Fibroblast of lung (primary cell): ENCODE data around the gene AAMP. TPM values are rescaled to one million over a fixed set of nuclear protein-coding genes. Genes with fewer than 3 reads are reported as not detected.

Experiments
- DNase-seq, 2 donors: peaks; one replicate each; pipeline versions ENCODE4 v3.0.0 to v3.0.0-alpha.2; 2010; ENCODE audit warnings: low read depth in 2 of 2
- H2AFZ ChIP-seq: 2 replicates; pipeline ENCODE4 v1.5.1; 2012; ENCODE audit warnings: low read length, control low read depth, inconsistent platforms
- H3K27ac ChIP-seq: 2 replicates; pipeline ENCODE4 v1.5.1; 2011; ENCODE audit warnings: low read length, control low read depth; ENCODE audit not compliant: insufficient read depth
- H3K27me3 ChIP-seq: 2 replicates; pipeline ENCODE4 v1.5.1; 2011; ENCODE audit warnings: mild to moderate bottlenecking, low read length; ENCODE audit not compliant: control insufficient read depth, insufficient read depth
- H3K36me3 ChIP-seq: 2 replicates; pipeline ENCODE4 v1.5.1; 2011; ENCODE audit warnings: low read length; ENCODE audit not compliant: control insufficient read depth, insufficient read depth
- H3K4me1 ChIP-seq: 2 replicates; pipeline ENCODE4 v1.5.1; 2011; ENCODE audit warnings: low read length; ENCODE audit not compliant: control insufficient read depth, insufficient read depth; ENCODE audit errors: extremely low read depth
- H3K4me2 ChIP-seq: 2 replicates; pipeline ENCODE4 v1.5.1; 2011; ENCODE audit warnings: low read length, control low read depth; ENCODE audit not compliant: insufficient read depth; ENCODE audit errors: extremely low read depth
- H3K4me3 ChIP-seq, 4 experiments: fragments of 200-600 bp in 1 of 4; sonication (generic) in 1 of 4; replicated peaks in 1 of 4; 2 replicates each; pipeline ENCODE4 v1.5.1; 2011 to 2016; ENCODE audit warnings: low read length in 4 of 4, low read depth in 3 of 4, mild to moderate bottlenecking in 3 of 4, control low read depth in 2 of 4, inconsistent platforms in 1 of 4, mixed read lengths in 1 of 4; ENCODE audit not compliant: insufficient read depth in 1 of 4; ENCODE audit errors: control extremely low read depth in 1 of 4
- H3K79me2 ChIP-seq: 2 replicates; pipeline ENCODE4 v1.5.1; 2012; ENCODE audit warnings: mild to moderate bottlenecking, low read length, inconsistent platforms; ENCODE audit not compliant: control insufficient read depth, insufficient read depth
- H3K9ac ChIP-seq: 2 replicates; pipeline ENCODE4 v1.5.1; 2011; ENCODE audit warnings: mild to moderate bottlenecking, low read length, control low read depth; ENCODE audit not compliant: insufficient read depth
- H3K9me3 ChIP-seq: 2 replicates; pipeline ENCODE4 v1.5.1; 2012; ENCODE audit warnings: low read depth, low read length; ENCODE audit not compliant: control insufficient read depth, insufficient read depth
- H4K20me1 ChIP-seq: 2 replicates; pipeline ENCODE4 v1.5.1; 2011; ENCODE audit warnings: low read length; ENCODE audit not compliant: control insufficient read depth, insufficient read depth; ENCODE audit errors: extremely low read depth
- EZH2 ChIP-seq: IDR thresholded peaks from 2 replicates; pipeline ENCODE4 v1.5.1; 2012; ENCODE audit warnings: low read length, control low read depth, mild to moderate bottlenecking; ENCODE audit errors: missing control alignments
- polyA plus RNA-seq, 2 donors: library from polyadenylated mRNA; depleted of rRNA in 1 of 2; stranded (reverse) in 1 of 2; unstranded in 1 of 2; fragments of >200 nt; gene quantifications; 2 replicates each; pipeline ENCODE4 v1.2.1, GENCODE V29; 2011 to 2012; ENCODE audit warnings: missing spikeins in 1 of 2
- total RNA-seq: library from RNA; depleted of rRNA; stranded (reverse); fragments of >200 nt; gene quantifications from 2 replicates; pipeline ENCODE4 v1.2.1, GENCODE V29; 2014
- TF ChIP-seq, protein P1 (sequence below), 2 donors: IDR thresholded peaks in 1 of 2; conservative IDR thresholded peaks in 1 of 2; 1 replicate in 1 of 2; 2 replicates in 1 of 2; pipeline ENCODE4 v1.5.1; 2011 to 2012; ENCODE audit warnings: low read length in 2 of 2, control low read depth in 1 of 2, inconsistent platforms in 1 of 2, low read depth in 1 of 2, mild to moderate bottlenecking in 1 of 2

AAMP gene
- total and polyA plus RNA-seq, 2 donors (not counting 1 experiment from before 2014, with no cell fraction given): 53.1 to 110 TPM

DNA sequence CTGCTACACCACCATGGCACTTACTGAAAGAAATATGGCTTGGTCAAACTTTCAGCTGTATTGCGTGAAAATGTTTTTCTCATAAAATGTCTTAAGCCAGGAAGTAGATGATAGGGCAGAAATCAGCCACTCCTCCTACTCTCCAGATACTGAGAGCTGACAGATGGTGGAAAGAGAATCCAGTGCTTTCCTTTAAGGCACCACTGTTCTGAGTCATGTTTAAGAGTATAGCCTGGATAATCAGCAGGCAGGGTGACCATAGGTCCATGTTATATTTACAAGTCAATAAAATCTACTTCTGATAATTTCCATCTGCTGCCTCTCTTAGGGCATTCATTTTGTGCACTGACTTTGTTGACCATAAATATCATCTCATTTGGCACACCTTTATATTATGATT is 31.1 kb downstream of the AAMP start:
- Histone ChIP-seq H3K4me2 (no peak overlapping the region), H3K36me3 (peaks cover 10% of the 10 kb centered on the region), H3K79me2 (peaks cover 2% of the 10 kb centered on the region), H4K20me1 (no peaks in the 10 kb centered on the region), H3K9me3 (no peaks in the 10 kb centered on the region), H3K9ac (no peak overlapping the region), H3K4me1 (no peaks in the 10 kb centered on the region), H3K27me3 (no peaks in the 10 kb centered on the region), H2AFZ (no peak overlapping the region), H3K4me3 (no peak overlapping the region), H3K27ac (no peak overlapping the region)
- DNase-seq: no peak
- TF ChIP-seq, protein P1, sequence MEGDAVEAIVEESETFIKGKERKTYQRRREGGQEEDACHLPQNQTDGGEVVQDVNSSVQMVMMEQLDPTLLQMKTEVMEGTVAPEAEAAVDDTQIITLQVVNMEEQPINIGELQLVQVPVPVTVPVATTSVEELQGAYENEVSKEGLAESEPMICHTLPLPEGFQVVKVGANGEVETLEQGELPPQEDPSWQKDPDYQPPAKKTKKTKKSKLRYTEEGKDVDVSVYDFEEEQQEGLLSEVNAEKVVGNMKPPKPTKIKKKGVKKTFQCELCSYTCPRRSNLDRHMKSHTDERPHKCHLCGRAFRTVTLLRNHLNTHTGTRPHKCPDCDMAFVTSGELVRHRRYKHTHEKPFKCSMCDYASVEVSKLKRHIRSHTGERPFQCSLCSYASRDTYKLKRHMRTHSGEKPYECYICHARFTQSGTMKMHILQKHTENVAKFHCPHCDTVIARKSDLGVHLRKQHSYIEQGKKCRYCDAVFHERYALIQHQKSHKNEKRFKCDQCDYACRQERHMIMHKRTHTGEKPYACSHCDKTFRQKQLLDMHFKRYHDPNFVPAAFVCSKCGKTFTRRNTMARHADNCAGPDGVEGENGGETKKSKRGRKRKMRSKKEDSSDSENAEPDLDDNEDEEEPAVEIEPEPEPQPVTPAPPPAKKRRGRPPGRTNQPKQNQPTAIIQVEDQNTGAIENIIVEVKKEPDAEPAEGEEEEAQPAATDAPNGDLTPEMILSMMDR (conservative IDR thresholded peaks at IDR 0.05 in 1 of 2, IDR thresholded peaks at IDR 0.05 in 1 of 2; ENCODE audit: low read depth in 1 of 2, low read length in 2 of 2): no peak
- TF ChIP-seq EZH2: no peak

DNA sequence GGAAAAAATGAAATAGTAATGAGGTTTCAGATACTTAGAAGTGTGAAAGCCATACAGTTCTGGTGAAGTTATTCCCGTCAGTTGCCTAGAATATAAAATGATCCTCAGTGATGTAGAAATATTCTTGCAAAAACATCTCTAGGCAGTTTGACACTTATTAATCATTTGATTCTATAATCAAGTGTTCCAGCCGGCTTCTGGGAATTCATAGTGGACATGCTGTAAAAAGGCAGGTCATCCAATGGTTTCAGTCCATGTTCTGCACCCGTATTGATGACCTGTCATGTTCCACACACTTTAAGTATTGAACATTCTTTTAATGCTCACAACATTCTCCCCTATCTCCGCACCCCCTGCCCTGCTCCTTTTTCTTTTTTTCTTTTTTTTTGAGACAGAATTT is 33.1 kb downstream of the AAMP start:
- H3K27ac ChIP-seq: no peak overlapping the region
- H3K9ac ChIP-seq: no peak overlapping the region
- peaks cover 5% of the 10 kb centered on the region for H3K79me2 ChIP-seq
- H3K36me3 ChIP-seq: peaks cover 8% of the 10 kb centered on the region
- H3K4me1 ChIP-seq: no peaks in the 10 kb centered on the region
- H3K27me3 ChIP-seq: no peaks in the 10 kb centered on the region
- H2AFZ ChIP-seq: no peak overlapping the region
- no peaks in the 10 kb centered on the region for H3K9me3 ChIP-seq
- no peak for DNase-seq
- TF ChIP-seq, protein P1 (conservative IDR thresholded peaks at IDR 0.05 in 1 of 2, IDR thresholded peaks at IDR 0.05 in 1 of 2; ENCODE audit: low read depth in 1 of 2, low read length in 2 of 2): no peak
- TF ChIP-seq EZH2: no peak
- H3K4me3 ChIP-seq: no peak overlapping the region
- no peaks in the 10 kb centered on the region for H4K20me1 ChIP-seq
- no peak overlapping the region for H3K4me2 ChIP-seq

DNA sequence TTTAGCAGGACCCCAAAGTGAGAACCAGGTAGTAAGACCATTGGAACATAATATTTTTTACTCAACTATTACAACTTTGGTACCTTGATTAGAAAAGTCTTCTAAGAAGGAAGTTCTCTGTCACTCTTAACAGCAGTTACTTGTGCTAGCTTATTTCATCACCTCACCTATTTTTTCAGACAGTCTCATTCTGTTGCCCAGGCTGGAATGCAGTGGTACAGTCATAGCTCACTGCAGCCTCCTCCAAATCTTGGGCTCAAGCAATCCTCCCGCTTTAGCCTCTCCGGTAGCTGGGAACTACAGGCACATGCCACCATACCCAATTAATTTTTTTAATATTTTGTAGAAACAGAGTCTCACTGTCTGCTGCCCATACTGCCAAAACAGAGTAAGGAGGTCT is 34.9 kb downstream of the AAMP start:
- peaks cover 19% of the 10 kb centered on the region for H3K79me2 ChIP-seq
- H3K27ac ChIP-seq: no peak overlapping the region
- H4K20me1 ChIP-seq: no peaks in the 10 kb centered on the region
- H3K9ac ChIP-seq: no peak overlapping the region
- peaks cover 6% of the 10 kb centered on the region for H3K4me1 ChIP-seq
- peaks cover 14% of the 10 kb centered on the region for H3K36me3 ChIP-seq
- no peak overlapping the region for H3K4me3 ChIP-seq
- H2AFZ ChIP-seq: no peak overlapping the region
- H3K27me3 ChIP-seq: no peaks in the 10 kb centered on the region
- no peak overlapping the region for H3K4me2 ChIP-seq
- H3K9me3 ChIP-seq: no peaks in the 10 kb centered on the region
- no peak for DNase-seq
- TF ChIP-seq, protein P1 (conservative IDR thresholded peaks at IDR 0.05 in 1 of 2, IDR thresholded peaks at IDR 0.05 in 1 of 2; ENCODE audit: low read depth in 1 of 2, low read length in 2 of 2): no peak
- TF ChIP-seq EZH2: no peak
